HG03460 (cell line): ENCODE data around the gene ZCCHC24.
"Not testable (repeated sequence)": the region's sequence is repeated elsewhere in the genome, so short reads cannot be mapped to it uniquely, and the experiment has no call there.

Experiments
- ATAC-seq: cut with Tn5 transposase; IDR thresholded peaks from one replicate; pipeline ENCODE4 v1.9.1; 2021; ENCODE audit not compliant: unreplicated experiment

ZCCHC24 gene

DNA sequence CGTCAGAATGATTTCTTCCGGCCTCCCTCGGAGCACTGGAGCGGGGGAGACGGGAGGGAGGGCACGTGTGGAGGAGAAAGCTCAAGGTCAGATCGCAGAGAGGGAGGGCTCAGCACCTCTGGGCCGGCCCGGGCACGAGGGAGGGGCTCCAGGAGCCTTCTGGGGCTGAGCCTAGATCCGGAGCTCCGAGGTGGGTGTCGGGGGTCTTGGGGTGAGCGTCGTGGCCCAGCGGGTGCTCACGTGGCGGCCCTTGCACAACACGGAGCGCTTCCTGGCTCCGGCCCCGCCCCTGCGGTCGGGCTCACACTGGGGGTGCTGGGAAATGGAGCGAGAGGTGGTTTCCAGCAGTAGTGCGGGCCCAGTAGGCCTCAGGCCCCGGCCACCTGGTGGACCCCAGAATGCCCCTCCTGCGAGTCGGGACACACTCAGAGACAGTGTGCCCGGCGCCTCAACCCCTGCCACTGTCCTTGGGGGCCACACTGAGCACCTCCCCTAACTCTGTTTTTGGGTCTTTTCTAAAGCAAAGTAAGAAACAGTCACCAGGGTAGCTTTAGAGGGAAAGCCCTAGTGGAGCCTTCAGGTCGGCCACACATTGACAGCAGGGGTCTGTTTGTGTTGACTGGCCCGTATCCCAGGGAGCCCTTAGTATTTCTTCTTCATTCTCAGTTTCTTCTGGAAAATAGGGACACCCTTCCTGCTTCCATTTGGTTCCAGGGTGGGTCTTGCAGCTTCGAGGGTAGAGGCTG lies 97.4 kb downstream of the ZCCHC24 start:
- ATAC-seq, result peak; percentile 78

DNA sequence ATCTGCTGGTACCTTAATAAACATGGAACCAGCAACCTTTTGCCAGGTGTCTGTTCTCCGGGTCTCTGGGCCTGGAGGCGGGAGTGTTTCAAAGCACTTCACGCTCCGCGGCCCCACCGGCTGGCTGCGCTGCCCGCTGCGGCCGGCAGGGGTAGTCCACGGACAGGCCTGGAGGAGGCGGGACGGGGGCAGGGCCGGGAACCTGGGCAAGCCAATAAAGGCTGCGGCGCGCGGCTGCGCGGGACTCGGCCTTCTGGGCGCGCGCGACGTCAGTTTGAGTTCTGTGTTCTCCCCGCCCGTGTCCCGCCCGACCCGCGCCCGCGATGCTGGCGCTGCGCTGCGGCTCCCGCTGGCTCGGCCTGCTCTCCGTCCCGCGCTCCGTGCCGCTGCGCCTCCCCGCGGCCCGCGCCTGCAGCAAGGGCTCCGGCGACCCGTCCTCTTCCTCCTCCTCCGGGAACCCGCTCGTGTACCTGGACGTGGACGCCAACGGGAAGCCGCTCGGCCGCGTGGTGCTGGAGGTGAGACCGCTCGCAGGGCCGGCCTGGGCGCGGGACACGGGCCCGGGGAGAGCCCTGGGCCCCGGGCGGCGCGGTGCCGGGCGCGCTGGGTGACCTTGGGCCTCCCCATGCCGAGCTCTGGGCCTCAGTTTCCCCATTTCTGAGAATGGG lies 98.1 kb downstream of the ZCCHC24 start, which contains the start of gene PPIF:
Gene PPIF, plus strand, starts transcription at position 244 of the 668 bp plus-strand sequence. Its CDS starts 80 bp downstream, at position 324.
- ATAC-seq, result peak; percentile 77

DNA sequence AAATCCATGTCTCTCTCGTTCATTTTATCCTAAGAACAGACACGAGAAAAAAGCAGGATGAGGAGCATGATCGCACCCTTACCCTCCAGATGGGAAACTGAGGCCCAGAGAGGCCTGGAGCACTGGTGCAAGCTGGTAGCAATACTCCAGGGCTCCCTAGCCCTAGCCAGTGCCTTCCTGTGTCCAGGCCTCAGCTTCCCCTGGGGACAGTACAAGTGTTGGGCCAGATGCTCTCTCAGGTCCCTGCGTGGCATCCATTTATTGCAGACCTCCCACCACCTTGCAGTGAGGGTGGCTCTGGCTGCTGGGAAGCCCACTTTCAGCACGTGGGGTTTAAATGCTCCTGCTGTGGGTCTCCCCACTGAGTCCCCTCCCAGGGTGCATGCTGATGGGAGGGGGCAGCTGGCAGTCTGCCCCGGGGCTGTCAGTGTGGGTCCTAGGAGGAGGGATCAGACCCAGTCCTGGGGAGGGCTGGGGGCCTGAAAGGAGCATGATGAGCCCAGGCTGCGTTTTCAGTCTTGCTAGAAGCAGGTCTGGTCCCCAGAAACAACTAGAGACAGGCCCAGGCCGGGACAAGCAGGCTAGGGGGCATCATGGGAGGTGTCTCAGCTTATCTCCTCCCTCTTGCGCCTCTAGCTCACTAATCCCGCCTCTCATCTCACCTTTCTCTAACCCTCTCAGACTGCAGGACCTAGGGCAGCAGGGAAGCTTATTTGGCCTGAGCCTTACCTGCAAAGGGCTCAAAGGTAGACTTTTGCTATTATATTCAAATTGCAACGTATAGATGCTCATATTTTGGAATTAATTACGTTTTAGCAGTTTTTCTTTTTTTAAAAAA lies 98.8 kb downstream of the ZCCHC24 start:
- ATAC-seq, result no peak

DNA sequence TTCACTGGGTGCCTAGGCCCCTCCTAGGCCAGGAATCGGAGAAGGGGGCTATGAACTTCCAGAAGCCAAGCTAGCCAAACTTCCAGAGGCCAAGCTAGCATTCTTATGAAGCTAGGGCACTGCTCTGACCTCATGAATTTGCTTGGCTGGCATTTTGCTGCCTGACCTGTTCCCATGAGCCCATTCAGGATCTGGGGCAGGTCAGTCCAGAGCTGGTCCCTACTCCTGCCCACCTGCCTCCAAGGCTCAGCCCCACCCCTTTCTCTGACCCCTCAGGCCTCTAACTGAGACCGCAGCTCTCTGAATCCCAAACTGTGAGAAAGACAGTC lies 99.4 kb downstream of the ZCCHC24 start:
- ATAC-seq, result no peak

DNA sequence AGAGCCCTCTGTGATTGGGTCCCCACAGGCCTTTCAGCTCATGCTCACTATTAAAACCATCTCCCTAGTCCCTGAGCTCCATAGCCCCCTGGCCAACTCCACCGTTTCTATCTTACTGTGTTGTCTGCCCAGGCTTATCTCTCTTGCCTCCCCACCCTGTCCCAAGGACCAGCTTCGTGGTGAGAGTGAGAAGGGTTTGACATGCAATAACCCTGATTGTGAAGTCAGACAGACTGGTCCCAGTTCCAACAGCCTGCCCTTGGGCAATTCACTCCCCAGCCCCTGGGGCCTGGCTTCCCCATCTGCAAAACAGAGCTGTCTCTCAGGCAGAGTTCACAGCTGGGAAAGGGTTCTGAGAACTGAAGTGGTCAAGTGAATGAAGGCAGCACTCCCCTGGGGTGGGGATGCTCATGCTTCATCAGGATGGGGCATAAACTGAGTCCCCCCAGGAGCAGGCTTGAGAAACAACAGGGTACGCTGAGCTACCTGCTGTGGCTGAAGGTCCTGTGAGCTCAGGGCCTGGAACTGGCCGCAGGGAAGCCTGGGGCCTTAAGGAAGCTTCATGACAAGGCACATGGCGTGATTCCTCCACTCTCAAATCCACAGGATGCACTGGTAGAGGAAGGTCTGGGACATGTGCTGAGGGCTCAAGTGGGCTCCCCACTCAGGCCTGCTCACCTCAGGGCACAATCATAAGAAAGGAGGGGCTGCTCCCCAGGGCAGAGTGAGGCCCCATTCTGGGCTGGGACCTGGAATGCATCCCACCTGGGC lies 100.0 kb downstream of the ZCCHC24 start:
- ATAC-seq, result no peak

DNA sequence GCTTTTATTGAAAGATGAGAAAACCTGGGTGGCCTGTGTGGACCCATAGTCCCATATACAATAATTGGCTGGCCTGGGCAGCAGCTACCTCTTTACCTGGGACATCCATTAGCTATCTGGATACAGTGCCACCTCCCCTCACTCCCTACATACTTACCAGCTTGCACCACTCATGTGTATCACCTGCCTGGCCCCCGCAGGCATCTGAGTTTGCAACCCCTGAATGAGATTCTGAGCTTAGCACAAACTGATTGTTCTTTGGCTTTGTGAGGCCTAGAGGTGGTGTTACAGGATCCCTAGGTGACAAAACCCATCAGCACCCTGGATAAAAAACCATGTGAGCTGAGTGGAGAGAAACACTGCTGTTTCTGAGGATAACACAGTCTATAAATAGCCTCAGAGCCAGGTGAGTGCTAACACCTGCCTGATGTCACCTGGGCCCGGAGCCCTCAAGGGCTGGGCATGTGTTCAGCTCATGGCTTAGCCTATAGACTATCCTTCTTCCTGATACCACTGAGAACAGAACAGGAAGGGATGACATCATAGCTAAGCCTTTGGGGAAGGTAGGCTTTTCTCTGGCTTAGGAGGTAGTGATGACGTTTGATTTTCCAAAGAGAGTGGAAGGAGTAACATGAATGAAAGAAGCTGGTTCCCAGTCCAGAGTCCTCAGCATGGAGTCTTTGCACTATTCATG lies 100.8 kb downstream of the ZCCHC24 start:
- ATAC-seq, result no peak

DNA sequence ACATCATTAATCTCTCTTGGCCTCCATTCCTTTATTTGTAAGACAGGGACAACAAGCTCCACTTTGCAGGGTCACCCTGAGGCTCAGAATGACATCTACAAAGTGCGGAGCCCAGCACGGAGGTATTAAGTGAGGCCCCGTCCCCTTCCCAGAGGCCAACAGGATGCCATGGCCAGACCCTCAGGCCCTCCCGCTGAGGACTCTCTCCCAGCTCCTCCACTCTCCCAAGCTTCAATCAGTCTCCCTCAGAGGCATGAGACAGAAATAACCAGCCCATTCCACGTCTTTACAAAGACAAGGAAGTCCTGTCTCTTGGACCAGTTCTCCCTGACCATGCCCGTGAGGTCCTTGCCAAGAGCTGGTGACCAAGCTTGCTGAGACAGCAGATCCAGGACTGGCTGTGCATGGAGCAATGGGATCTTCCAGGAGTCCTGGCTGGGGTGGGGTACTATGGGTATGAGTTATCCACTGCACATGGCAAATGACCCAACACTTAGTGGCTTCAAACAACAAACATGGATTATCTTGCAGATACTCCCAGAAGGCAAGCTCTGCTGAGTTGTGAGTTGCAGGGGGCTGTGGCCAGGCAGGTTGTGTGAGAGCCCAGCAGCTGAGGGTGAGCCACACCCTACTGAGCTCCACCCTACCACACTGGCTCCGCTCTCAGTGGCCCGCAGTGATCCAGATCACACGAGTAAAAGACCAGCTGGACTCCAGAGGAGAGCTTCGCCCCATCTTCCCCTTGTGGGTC lies 102.4 kb downstream of the ZCCHC24 start:
- no peak for ATAC-seq

DNA sequence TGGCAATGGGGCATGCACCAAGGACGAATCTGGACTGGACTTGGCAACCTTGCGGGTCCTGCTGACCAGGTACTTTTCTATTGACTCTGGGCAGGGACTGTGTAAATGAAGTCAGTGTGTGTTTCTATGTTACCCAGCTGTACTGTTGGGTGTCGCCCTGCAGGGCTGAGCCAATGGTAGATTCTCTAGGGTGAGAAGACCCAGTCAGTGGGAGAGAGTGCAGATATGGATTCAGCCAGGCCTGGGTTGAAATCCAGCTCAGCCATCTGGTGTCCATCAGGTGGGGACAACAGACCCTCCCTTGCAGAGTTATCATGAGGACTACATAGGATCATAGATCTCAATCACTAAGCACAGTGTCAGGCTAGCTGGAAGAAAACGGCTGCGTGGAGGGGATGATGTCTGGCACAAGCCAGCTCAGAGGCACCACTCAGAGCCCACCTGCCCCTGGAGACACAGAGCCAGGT lies 103.1 kb downstream of the ZCCHC24 start:
- ATAC-seq, result no peak

DNA sequence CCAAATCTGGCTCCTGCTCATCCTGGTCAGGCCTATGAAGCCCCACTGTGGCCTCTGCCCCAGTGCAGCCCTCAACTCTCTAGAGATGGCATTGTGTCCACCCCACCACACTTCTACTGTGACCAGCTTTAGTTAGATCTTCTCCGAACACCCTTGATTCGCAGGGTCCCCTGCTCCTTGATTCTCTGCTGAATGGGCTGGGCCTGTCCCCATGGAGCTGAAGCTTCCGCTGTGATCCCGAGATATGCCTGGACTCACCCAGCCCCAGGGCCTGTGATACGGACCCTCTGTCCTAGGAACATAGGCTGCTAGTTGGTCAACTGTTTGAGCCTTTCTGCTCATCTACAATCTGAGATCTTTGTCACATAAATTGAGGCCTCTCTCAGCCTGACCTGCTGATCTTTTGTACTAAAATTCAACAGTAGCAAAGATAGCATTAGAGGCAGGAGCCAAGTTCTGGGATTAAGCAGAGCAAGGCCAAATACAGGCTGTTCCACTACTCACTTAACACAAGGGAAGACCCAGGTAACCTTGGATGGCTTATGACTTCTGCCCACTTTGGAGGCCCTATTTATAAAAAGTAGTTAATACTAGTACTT lies 104.7 kb downstream of the ZCCHC24 start:
- ATAC-seq, result no peak

DNA sequence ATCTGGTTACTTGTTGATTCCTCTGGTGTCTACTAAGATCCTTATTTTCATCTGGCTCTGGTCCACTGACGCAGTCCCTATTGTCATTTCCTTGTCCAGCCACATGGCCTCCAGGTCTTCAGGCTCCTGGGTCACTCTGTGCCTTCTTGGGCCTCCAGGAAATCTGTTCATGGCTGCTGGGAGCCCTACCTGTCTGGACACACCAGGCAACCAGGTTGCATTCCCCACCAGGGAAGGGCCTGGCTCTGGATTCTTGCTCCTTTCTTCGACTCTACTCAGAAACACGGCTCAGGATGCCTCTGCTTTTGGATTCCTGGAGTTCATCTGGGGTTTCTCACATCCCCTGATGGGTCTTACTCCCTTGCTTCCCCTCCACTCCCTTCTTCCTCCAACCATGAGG lies 106.2 kb downstream of the ZCCHC24 start:
- ATAC-seq, result no peak

DNA sequence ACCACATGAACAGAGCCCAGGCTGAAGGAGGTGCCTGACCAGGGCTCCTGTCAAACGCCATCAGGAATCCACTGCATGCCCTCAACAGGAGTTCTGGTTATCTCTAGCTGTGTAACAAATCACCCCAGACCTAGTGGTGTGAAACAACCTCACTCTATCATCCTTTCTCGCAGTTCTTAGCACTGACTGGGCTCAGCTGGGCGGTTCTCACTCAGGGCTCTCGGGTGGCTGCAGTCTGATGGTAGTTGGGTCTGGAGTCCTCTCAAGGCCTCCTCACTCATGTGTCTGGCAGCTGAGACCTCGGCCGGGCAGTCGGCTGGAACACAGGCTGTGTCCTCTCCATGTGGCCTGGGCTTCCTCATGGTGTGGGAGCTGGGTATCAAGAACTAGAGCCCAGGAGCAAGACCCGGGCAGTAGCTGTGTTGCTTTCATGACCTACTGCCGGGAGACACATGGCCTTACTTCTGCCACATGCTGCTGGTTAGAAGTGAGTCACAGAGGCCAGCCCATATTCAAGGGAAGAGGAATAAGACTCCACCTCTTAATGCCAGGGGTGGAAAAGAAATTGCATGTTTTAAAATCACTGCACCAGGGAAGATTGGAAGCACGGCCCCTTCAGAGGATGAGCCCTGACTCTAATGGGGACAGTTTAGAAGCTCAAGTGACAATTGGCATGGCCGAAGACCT lies 107.5 kb downstream of the ZCCHC24 start:
- ATAC-seq, result not testable (repeated sequence)

DNA sequence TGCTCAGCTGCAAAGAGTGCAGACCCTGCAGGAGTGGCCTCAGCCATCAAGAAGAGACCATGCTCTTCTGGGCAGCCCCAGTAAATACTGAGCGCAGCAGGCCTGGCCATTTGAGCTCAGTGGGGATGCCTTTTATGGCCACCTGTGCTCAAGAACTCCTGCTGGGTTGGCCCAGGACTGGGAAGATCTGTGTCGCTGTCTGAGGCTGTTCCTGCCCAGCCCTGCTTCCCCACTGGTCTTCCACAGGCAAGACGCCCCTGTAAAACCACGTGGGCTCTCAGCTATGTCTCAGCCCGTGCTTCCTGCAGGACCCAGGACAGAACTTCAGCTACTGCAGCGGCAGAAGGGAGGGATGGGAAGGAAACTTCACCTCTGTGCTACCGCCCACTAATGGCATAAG lies 108.7 kb downstream of the ZCCHC24 start:
- ATAC-seq, result no peak

DNA sequence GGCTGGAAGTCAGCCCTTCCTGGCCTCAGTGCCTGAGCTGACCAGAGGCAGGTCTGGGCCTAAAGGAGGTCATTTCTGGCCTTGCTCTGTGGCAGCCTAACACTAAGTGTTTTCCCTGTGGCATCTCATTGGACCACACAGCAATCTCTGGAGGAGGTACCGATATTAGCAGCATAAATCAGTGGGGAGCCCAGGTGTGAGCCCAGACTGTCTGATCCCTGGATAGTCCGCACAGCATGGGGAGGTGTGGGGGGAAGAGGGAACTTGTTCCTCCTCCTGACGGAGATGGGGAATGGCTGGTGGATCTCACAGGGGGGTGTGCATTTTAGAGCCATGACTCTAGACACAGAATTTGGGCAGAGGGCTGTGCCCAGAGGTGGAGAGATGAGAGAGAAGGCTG lies 109.1 kb downstream of the ZCCHC24 start:
- ATAC-seq, result no peak

DNA sequence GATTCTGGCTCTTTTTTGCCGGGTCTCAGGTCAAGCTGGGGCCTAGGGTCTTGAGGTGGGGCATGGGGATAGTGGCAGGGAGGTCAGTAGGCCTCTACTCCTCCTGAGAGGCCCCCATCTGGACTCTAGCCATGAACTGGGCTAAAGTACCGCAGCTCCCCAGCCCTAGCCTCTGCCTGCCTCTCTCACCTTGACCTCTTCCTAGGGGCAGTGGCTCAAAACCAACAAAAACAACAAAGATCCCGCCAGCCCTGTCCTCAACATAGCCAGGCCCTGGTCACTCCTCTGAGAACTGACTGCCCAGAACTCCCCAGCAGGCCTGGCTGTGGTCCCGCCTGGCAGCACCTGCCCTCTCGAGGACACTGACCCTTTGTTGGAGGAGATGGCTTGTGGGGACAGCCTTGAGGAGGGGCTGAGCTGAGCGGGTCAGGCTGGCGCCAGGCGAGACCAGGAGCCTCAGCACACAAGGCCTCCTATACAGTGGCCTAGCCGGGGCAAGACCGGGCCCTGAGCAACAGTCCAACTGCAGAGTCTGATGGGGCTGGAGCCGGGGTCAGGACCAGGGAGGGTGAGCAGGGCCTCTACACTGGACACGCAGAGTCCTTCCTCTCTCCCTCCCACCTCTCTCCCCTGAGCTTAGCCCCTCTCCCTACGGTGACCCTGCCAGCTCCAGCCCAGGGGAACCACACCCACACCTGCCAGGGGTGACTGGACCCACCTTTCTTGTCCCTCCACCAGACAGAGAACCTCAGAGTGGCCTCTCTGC lies 109.8 kb downstream of the ZCCHC24 start:
- ATAC-seq, result no peak

DNA sequence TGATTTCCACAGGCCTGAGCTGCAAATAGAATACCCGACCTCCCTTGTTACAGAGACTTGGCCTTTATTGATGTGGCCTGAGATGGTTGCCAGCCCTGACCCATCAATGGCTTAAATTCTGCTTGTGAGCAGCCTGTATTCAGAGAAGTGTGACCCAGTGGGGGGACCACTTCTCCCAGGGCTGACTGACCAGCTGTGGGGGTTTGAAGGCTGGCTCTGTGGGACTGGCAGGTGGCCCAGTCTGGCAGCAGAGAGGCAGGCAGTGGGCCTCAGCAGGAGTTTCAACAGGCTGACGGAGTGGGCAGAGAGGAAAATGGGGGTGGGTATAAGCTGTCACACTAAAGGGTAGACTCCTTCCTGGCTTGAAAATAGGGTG lies 110.3 kb downstream of the ZCCHC24 start:
- ATAC-seq, result no peak

DNA sequence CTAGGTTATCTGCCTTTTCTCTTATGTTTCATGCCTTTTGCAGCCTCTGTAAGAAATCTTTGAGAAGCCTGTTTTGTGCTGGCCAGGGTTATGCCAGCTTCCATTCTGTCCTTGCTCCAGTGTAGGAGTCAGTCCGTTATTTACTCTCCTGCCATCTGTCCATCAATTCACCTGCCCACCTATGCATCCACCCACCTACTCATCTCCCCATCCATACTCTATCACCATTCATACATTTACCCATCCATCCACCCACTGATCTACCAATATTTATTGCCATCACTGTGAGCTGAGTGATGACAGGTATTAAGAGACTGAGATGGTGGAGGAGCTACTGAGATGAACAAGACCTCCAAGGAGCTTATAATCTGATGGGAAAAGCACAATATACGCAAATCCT lies 110.9 kb downstream of the ZCCHC24 start:
- no peak for ATAC-seq

DNA sequence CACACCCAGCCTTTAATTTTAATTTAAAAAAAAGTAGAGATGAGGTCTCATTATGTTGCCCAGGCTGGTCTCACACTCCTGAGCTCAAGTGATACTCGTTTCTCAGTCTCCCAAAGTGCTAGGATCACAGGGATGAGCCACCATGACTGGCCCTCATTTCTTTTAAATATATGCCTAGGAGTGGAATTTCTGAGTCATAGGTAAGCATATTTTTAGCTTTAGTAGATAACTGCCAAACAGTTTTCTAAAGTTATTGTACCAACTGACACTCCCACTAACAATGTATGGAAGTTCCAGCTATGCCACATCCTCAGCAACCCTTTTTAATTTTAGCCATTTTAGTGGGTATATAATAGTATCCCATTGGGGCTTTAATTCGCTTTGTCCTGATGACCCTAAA lies 111.9 kb downstream of the ZCCHC24 start:
- ATAC-seq, result no peak
